HG03575 (cell line): ENCODE results near the gene BLTP3A.
A peak's percentile ranks its signal among the peaks of the same experiment; 100 is the strongest.
"Not testable (repeated sequence)": the region's sequence is repeated elsewhere in the genome, so short reads cannot be mapped to it uniquely, and the experiment has no call there.

Source experiments
- ATAC-seq: cut with Tn5 transposase; IDR thresholded peaks from one replicate; pipeline ENCODE4 v1.9.1; 2021; ENCODE audit not compliant: unreplicated experiment, insufficient number of reproducible peaks, low FRiP score; ENCODE audit errors: extremely low read depth

Gene BLTP3A

GRCh38 chr6:34785375-34785774 lies 6.5 kb upstream of the BLTP3A start:
- ATAC-seq, result not testable (repeated sequence)

- not testable (repeated sequence) for ATAC-seq
Observed at GRCh38 chr6:34787152-34787551, 4.7 kb upstream of the BLTP3A start.

GRCh38 chr6:34788111-34788510 lies 3.8 kb upstream of the BLTP3A start:
- no peak for ATAC-seq

- ATAC-seq, result no peak
Observed at GRCh38 chr6:34791164-34791700, 651 bp upstream of the BLTP3A start.

- no peak for ATAC-seq
Observed at GRCh38 chr6:34792605-34793500, 970 bp downstream of the BLTP3A start.

- no peak for ATAC-seq
Observed at GRCh38 chr6:34793877-34794276, 2.0 kb downstream of the BLTP3A start.

- ATAC-seq, result no peak
Observed at GRCh38 chr6:34795836-34796425, 4.0 kb downstream of the BLTP3A start.

GRCh38 chr6:34798057-34798456 lies 6.2 kb downstream of the BLTP3A start:
- no peak for ATAC-seq

- no peak for ATAC-seq
Observed at GRCh38 chr6:34799547-34799946, 7.7 kb downstream of the BLTP3A start.

- no peak for ATAC-seq
Observed at GRCh38 chr6:34804543-34804942, 12.7 kb downstream of the BLTP3A start.

GRCh38 chr6:34805074-34805473 lies 13.2 kb downstream of the BLTP3A start:
- ATAC-seq, result not testable (repeated sequence)

- ATAC-seq, result no peak
Observed at GRCh38 chr6:34806738-34807453, 15.0 kb downstream of the BLTP3A start.

GRCh38 chr6:34808473-34808872 lies 16.6 kb downstream of the BLTP3A start:
- not testable (repeated sequence) for ATAC-seq

- not testable (repeated sequence) for ATAC-seq
Observed at GRCh38 chr6:34809419-34809818, 17.5 kb downstream of the BLTP3A start.

GRCh38 chr6:34810017-34810882 lies 18.4 kb downstream of the BLTP3A start:
- ATAC-seq, result no peak

- peak; percentile 59 for ATAC-seq
Observed at GRCh38 chr6:34810936-34811632, 19.2 kb downstream of the BLTP3A start.

- no peak for ATAC-seq
Observed at GRCh38 chr6:34813028-34813713, 21.3 kb downstream of the BLTP3A start.
